ENCODE measurements around the gene CCDC167.

DNA sequence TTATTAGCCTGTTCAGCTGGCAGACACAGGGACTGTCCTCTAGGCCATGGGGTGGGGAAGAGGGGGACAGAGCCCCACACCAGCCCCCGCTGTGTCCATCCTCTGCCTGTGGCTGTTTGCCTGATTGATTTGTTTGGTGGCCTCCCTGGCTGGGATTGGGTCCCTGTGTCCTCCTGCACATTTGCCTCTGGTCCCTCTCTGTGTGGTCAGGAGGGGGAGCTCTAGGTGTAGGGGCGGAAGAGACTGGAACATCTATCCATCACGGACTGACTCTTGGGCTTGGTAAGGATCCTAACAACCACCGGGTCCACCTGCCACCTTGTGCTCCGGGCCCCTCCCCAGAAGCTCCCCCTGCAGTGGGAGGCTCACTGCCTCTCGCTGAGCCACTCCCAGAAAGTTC, 38.4 kb upstream of the CCDC167 start:
- TF ChIP-seq CTCF (IDR thresholded peaks at IDR 0.05; ENCODE audit: poor library complexity, severe bottlenecking), result no peak
- no peak for TF ChIP-seq POLR2AphosphoS5 (IDR thresholded peaks at IDR 0.05)
- TF ChIP-seq EP300 (conservative IDR thresholded peaks at IDR 0.05; ENCODE audit: poor library complexity, severe bottlenecking), result no peak
- TF ChIP-seq EZH2 (IDR thresholded peaks at IDR 0.05; ENCODE audit: borderline replicate concordance, insufficient read depth, low read length, poor library complexity, severe bottlenecking), result no peak
- TF ChIP-seq RAD21 (conservative IDR thresholded peaks at IDR 0.05), result no peak
- no peak for TF ChIP-seq MXI1 (conservative IDR thresholded peaks at IDR 0.05; ENCODE audit: poor library complexity, severe bottlenecking)
- TF ChIP-seq SMC3 (conservative IDR thresholded peaks at IDR 0.05; ENCODE audit: poor library complexity), result no peak
- no peak for TF ChIP-seq TAF1 (IDR thresholded peaks at IDR 0.05; ENCODE audit: low read depth)

Data from neural cell (in vitro differentiated cells).